HG02610 (cell line): ENCODE measurements around the gene APLN.

Source experiments
- ATAC-seq: cut with Tn5 transposase; IDR thresholded peaks from one replicate; pipeline ENCODE4 v1.9.1; 2021; ENCODE audit warnings: mild to moderate bottlenecking, moderate library complexity; ENCODE audit not compliant: unreplicated experiment

The APLN gene

GRCh38 chrX:129654652-129655546 is at the start of gene APLN:
TSS of gene APLN (minus strand) at chrX:129654956. CDS start at chrX:129654630, 326 bp downstream.
- peak; percentile 27 for ATAC-seq

GRCh38 chrX:129704491-129704890 is 49.7 kb upstream of the APLN start:
- no peak for ATAC-seq

GRCh38 chrX:129701624-129702069 is 46.9 kb upstream of the APLN start:
- no peak for ATAC-seq

- ATAC-seq, result no peak
Observed at GRCh38 chrX:129700536-129700935, 45.8 kb upstream of the APLN start.

GRCh38 chrX:129698150-129698549 is 43.4 kb upstream of the APLN start:
- ATAC-seq, result no peak

- no peak for ATAC-seq
Observed at GRCh38 chrX:129697204-129697829, 42.6 kb upstream of the APLN start.

GRCh38 chrX:129696463-129697155 is 41.9 kb upstream of the APLN start:
- no peak for ATAC-seq

- no peak for ATAC-seq
Observed at GRCh38 chrX:129695937-129696336, 41.2 kb upstream of the APLN start.

- ATAC-seq, result no peak
Observed at GRCh38 chrX:129695535-129695934, 40.8 kb upstream of the APLN start.

- ATAC-seq, result no peak
Observed at GRCh38 chrX:129694805-129695204, 40.0 kb upstream of the APLN start.

GRCh38 chrX:129693354-129693753 is 38.6 kb upstream of the APLN start:
- no peak for ATAC-seq

- no peak for ATAC-seq
Observed at GRCh38 chrX:129690435-129690834, 35.7 kb upstream of the APLN start.

GRCh38 chrX:129689796-129690195 is 35.0 kb upstream of the APLN start:
- ATAC-seq, result no peak

- no peak for ATAC-seq
Observed at GRCh38 chrX:129688097-129688496, 33.3 kb upstream of the APLN start.

- ATAC-seq, result no peak
Observed at GRCh38 chrX:129686422-129686948, 31.7 kb upstream of the APLN start.

- ATAC-seq, result no peak
Observed at GRCh38 chrX:129682979-129683378, 28.2 kb upstream of the APLN start.

GRCh38 chrX:129679901-129680300 is 25.1 kb upstream of the APLN start:
- ATAC-seq, result no peak

- ATAC-seq, result no peak
Observed at GRCh38 chrX:129678614-129679195, 23.9 kb upstream of the APLN start.

GRCh38 chrX:129667412-129667811 is 12.7 kb upstream of the APLN start:
- ATAC-seq, result no peak

- ATAC-seq, result no peak
Observed at GRCh38 chrX:129665916-129666644, 11.3 kb upstream of the APLN start.
